ES-I3 (cell line): ENCODE data around the gene SURF1.
"Not testable (repeated sequence)": the region's sequence is repeated elsewhere in the genome, so short reads cannot be mapped to it uniquely, and the experiment has no call there.

Experiments
- H3K36me3 ChIP-seq: 2 replicates; pipeline ENCODE4 v1.6.1; 2013; ENCODE audit warnings: mild to moderate bottlenecking, low read length, control low read depth, moderate library complexity; ENCODE audit not compliant: insufficient read depth
- H3K4me1 ChIP-seq: 2 replicates; pipeline ENCODE4 v1.6.1; 2013; ENCODE audit warnings: mild to moderate bottlenecking, control low read depth, low read length; ENCODE audit not compliant: insufficient read depth
- H3K9ac ChIP-seq: 2 replicates; pipeline ENCODE4 v1.6.1; 2013; ENCODE audit warnings: low read depth, mild to moderate bottlenecking, low read length, moderate library complexity
- H3K9me3 ChIP-seq: 2 replicates; pipeline ENCODE4 v1.6.1; 2013; ENCODE audit warnings: mild to moderate bottlenecking, low read length, moderate library complexity; ENCODE audit not compliant: control insufficient read depth, insufficient read depth

Gene SURF1

GRCh38 chr9:133391449-133391848 is 35.2 kb upstream of the SURF1 start:
- not testable (repeated sequence) for H3K9ac ChIP-seq, H3K4me1 ChIP-seq, H3K36me3 ChIP-seq, H3K9me3 ChIP-seq

GRCh38 chr9:133390713-133391112 is 34.4 kb upstream of the SURF1 start:
- Histone ChIP-seq H3K36me3 (no peaks in the 10 kb centered on the region), H3K9me3 (no peaks in the 10 kb centered on the region), H3K4me1 (no peaks in the 10 kb centered on the region), H3K9ac (no peak overlapping the region)

GRCh38 chr9:133389562-133389961 is 33.3 kb upstream of the SURF1 start:
- H3K4me1 ChIP-seq = no peaks in the 10 kb centered on the region
- H3K9me3 ChIP-seq = no peaks in the 10 kb centered on the region
- no peak overlapping the region for H3K9ac ChIP-seq
- no peaks in the 10 kb centered on the region for H3K36me3 ChIP-seq

DNA sequence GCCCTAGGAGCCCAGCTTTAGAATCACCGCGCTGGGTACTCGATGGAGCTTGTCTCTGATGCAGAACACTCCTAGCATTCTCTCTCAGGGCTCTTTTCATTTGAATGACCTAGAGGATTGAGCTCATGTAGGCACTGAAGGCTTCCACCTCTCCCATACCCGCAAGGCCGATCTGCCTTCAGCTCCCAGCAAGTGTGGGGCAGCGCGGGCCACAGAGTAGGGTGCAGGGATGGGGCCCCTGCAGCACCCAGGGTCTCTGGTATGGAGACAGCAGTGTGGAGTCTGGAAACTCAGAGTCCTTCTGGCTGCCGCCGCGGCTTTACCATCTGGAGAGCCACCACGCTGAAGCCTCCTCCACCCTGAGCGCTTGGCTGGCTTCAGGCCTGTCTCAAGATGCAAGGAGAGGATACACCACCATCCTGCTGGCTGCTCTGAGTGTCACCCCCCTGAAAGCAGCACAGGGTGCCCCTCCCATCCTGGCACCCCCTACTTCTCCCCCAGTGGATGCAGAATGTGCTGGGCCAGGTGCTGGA is 32.8 kb upstream of the SURF1 start:
- Histone ChIP-seq H3K9me3 (no peaks in the 10 kb centered on the region), H3K36me3 (no peaks in the 10 kb centered on the region), H3K4me1 (no peaks in the 10 kb centered on the region), H3K9ac (no peak overlapping the region)

GRCh38 chr9:133387680-133388079 is 31.4 kb upstream of the SURF1 start:
- Histone ChIP-seq H3K4me1 (no peaks in the 10 kb centered on the region), H3K9me3 (no peaks in the 10 kb centered on the region), H3K9ac (no peak overlapping the region), H3K36me3 (no peaks in the 10 kb centered on the region)

DNA sequence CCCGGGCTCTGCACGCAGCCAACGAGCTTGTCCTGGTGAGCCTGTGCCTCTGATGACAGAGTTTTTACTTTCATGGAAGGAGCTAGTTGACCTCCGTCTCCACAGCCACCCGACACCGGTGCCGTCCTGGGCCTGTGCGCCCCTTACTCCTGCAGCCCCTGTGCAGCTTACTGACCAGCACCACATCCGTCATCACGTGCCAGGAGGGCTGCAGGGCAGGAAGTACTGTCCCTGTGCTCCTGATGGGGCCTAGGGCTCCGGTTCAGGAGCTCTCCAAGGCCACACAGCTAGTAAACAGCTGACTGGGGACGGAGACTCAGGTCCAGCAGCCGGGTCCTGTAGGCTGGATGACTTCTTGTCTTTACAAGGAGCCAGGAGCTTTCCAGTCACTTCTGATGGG is 30.1 kb upstream of the SURF1 start:
- H3K4me1 ChIP-seq = no peaks in the 10 kb centered on the region
- no peaks in the 10 kb centered on the region for H3K36me3 ChIP-seq
- H3K9me3 ChIP-seq = no peaks in the 10 kb centered on the region
- H3K9ac ChIP-seq = no peak overlapping the region

DNA sequence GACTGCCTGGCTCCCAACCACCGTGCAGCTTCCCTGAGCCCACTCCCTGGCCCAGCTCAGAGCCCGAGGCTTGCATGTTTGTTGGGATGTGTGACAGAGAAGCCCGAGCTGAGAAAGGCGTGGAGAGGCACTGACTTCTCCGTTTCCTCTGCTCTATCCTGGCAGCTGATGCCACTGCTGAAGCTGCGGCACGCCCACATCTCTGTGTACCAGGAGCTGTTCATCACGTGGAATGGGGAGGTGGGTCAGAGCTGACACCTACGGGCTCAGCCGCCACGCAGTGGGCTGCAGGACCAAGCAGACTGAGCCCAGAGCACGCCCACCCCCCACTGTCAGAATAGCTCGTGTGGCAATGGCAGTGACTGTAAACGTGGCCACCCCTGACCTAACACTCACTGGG is 29.2 kb upstream of the SURF1 start:
- H3K9me3 ChIP-seq = no peaks in the 10 kb centered on the region

GRCh38 chr9:133384736-133385321 is 28.5 kb upstream of the SURF1 start:
- Histone ChIP-seq H3K9me3 (no peaks in the 10 kb centered on the region), H3K36me3 (no peaks in the 10 kb centered on the region), H3K9ac (no peak overlapping the region), H3K4me1 (no peaks in the 10 kb centered on the region)

More for the DNA sequence above, 29.2 kb upstream of the SURF1 start:
- Histone ChIP-seq H3K4me1 (no peaks in the 10 kb centered on the region), H3K36me3 (no peaks in the 10 kb centered on the region), H3K9ac (no peak overlapping the region)

DNA sequence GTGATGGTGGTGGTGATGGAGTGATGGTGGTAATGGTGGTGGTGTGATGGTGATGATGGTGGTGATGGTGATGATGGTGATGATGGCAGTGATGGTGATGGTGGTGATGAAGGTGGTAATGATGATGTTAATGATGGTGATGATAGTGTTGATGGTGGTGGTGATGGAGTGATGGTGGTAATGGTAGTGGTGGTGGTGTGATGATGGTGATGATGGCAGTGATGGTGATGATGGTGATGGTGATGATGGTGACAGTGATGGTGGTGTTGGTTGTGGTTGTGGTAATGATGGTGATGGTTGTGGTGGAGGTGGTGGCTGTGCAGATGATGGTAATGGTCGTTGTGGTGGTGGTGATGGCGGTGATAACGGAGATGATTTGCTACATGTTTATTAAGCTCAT is 27.2 kb upstream of the SURF1 start:
- no peaks in the 10 kb centered on the region for H3K4me1 ChIP-seq
- no peaks in the 10 kb centered on the region for H3K9me3 ChIP-seq
- H3K9ac ChIP-seq = no peak overlapping the region
- no peaks in the 10 kb centered on the region for H3K36me3 ChIP-seq

DNA sequence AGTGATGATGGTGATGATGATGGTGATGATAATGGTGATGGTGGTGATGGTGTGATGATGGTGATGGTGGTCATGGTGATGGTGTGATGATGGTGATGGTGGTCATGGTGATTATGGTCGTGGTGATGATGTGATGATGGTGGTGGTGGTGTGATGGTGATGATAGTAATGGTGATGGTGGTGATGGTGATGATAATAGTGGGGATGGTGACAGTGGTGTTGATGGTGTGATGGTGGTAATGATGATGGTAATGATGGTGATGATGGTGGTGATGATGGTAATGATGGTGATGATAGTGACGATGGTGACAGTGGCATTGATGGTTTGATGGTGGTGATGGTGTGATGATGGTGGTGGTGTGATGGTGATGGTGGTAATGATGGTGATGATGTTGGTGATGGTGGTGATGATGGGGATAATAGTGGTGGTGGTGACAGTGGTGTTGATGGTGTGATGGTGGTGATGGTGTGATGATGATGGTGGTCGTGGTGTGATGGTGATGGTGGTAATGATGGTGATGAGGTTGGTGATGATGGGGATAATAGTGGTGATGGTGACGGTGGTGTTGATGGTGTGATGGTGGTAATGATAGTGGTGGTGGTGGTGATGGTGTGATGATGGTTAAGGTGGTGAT is 26.3 kb upstream of the SURF1 start:
- Histone ChIP-seq H3K9me3 (no peaks in the 10 kb centered on the region), H3K4me1 (no peaks in the 10 kb centered on the region), H3K36me3 (no peaks in the 10 kb centered on the region), H3K9ac (no peak overlapping the region)

- no peaks in the 10 kb centered on the region for H3K4me1 ChIP-seq
Measured at GRCh38 chr9:133380734-133381133, 24.4 kb upstream of the SURF1 start.

DNA sequence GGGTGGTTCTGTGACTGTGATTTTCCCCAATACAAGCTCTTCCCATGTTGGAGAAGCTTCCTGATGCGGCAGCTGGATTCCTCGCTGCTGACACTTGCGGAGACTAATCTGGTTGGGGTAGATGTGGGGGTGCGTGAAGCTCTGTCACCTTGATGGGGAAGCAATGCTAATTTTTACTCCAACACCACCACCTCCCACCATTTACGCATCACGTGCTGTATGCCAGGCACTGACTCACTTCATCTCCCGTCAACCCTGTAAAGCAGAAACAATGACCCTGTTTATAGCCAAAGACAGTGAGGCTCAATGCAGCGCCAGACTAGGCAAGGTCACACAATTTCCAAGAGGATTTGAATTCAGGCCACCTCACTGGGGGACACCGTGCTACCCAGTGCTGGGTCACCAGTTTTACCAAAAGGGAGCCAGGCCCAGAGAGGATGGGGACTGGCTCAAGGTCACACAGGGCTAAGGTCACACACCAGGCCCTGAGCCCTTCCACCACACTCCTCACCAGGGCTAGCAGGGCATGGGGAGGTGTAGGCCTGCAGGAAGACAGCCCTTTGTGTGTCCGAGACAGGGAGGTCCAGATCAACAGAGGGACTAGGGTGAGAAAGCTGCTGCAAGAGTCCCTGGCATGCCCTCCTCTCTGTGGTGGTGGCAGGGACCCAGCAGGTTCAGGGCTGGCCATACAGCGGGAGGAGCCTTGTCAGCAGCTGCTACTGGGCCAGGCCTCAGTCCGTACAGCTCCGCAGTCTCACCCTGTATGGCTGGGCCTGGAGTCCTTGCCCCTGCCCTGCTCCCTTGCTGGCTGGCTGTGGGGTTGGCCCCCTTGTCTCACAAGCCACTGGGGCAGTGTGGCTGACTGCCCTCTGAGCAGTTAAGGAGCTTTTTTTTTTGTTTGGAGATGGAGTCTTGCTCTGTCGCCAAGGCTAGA is 23.1 kb upstream of the SURF1 start:
- no peak overlapping the region for H3K9ac ChIP-seq
- no peaks in the 10 kb centered on the region for H3K9me3 ChIP-seq
- H3K4me1 ChIP-seq = no peaks in the 10 kb centered on the region
- H3K36me3 ChIP-seq = no peaks in the 10 kb centered on the region

More at GRCh38 chr9:133380734-133381133, 24.4 kb upstream of the SURF1 start:
- H3K9me3 ChIP-seq = no peaks in the 10 kb centered on the region
- H3K36me3 ChIP-seq = no peaks in the 10 kb centered on the region
- H3K9ac ChIP-seq = no peak overlapping the region

DNA sequence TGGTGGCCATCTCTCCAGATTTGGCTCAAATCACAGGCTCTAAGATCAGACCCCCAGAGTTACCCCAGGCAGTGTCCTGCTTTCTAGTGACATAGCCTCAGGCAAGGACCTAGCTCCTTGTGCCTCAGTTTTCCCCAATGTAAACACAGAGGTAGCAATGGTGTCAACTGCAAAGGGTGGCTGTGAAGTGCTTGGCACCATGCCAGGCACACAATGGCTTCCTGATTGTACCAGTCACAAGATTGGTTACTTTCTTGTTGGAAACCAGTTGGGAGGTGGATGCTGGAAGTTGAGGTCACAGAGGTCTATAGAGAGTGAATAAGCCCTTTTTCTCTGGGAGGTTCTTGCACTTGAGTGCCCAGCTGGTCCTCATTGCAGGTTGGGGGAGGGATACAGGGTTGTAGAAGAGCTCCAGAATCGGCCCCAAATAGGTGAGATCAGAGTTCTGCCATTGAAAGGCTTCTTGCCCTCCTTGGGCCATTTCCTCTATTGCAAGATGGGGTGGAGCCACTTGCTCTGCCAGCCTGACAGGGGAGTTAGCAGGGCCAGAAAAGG is 22.2 kb upstream of the SURF1 start:
- H3K9me3 ChIP-seq = no peaks in the 10 kb centered on the region
- no peak overlapping the region for H3K9ac ChIP-seq
- no peaks in the 10 kb centered on the region for H3K36me3 ChIP-seq
- H3K4me1 ChIP-seq = no peaks in the 10 kb centered on the region

- Histone ChIP-seq H3K36me3 (no peaks in the 10 kb centered on the region), H3K4me1 (no peaks in the 10 kb centered on the region), H3K9ac (no peak overlapping the region), H3K9me3 (no peaks in the 10 kb centered on the region)
Measured at GRCh38 chr9:133377721-133378216, 21.5 kb upstream of the SURF1 start.
